K562 (cell line): ENCODE results near the gene C22orf39. TPM values are rescaled to one million over a fixed set of nuclear protein-coding genes. Genes with fewer than 3 reads are reported as not detected.

Experiments used
- ARID3A ChIP-seq: IDR thresholded peaks from 2 replicates; pipeline ENCODE4 v1.6.1; 2012; ENCODE audit warnings: low read depth, low read length, improper control_type of control experiment, borderline replicate concordance
- ATF1 ChIP-seq, 2 experiments: fragments of 450-650 bp in 1 of 2; IDR thresholded peaks; 2 replicates each; pipeline ENCODE4 v1.6.1; 2016; ENCODE audit warnings: missing compliant biosample characterization in 1 of 2, missing genetic modification characterization in 1 of 2
- ATF3 ChIP-seq, 2 experiments: fragments of 450-650 bp in 1 of 2; sonication (generic) in 1 of 2; formaldehyde crosslinking in 1 of 2; IDR thresholded peaks in 1 of 2; conservative IDR thresholded peaks in 1 of 2; 2 replicates each; pipeline versions ENCODE4 v1.6.1 to v1.8.1; 2016 to 2023; ENCODE audit warnings: mild to moderate bottlenecking in 2 of 2, moderate library complexity in 2 of 2, inconsistent platforms in 1 of 2, missing genetic modification reagents in 1 of 2
- CCAR2 ChIP-seq: fragments of 200-400 bp; formaldehyde crosslinking; IDR thresholded peaks from 2 replicates; pipeline ENCODE4 v1.6.1; 2017; ENCODE audit warnings: mild to moderate bottlenecking, low read depth, low read length
- ELF4 ChIP-seq: fragments of 450-650 bp; formaldehyde crosslinking; IDR thresholded peaks from 2 replicates; pipeline ENCODE4 v1.4.0; 2022; ENCODE audit warnings: missing genetic modification characterization
- ESRRA ChIP-seq: fragments of 450-650 bp; IDR thresholded peaks from 2 replicates; pipeline ENCODE4 v1.6.1; 2014; ENCODE audit warnings: low read depth, mild to moderate bottlenecking, moderate library complexity, borderline replicate concordance
- FIP1L1 ChIP-seq: fragments of 200-400 bp; formaldehyde crosslinking; IDR thresholded peaks from 2 replicates; pipeline ENCODE4 v1.6.1; 2018; ENCODE audit warnings: mild to moderate bottlenecking, low read depth, low read length; ENCODE audit not compliant: poor library complexity, severe bottlenecking
- FOXA1 ChIP-seq: fragments of 450-650 bp; IDR thresholded peaks from 2 replicates; pipeline ENCODE4 v1.6.1; 2016; ENCODE audit warnings: mild to moderate bottlenecking, borderline replicate concordance
- FOXM1 ChIP-seq, 2 experiments: fragments of 450-650 bp in 1 of 2; sonication (generic) in 1 of 2; formaldehyde crosslinking in 1 of 2; IDR thresholded peaks; 2 replicates each; pipeline versions ENCODE4 v1.6.1 to v1.9.0; 2017 to 2022; ENCODE audit warnings: low read depth in 2 of 2, mild to moderate bottlenecking in 2 of 2, missing genetic modification reagents in 1 of 2, moderate library complexity in 1 of 2
- HDGF ChIP-seq: fragments of 450-650 bp; IDR thresholded peaks from 2 replicates; pipeline ENCODE4 v1.6.1; 2016
- KLF13 ChIP-seq: fragments of 450-650 bp; IDR thresholded peaks from 2 replicates; pipeline ENCODE4 v1.6.1; 2016; ENCODE audit warnings: missing genetic modification characterization, low read depth, mild to moderate bottlenecking, missing compliant biosample characterization, moderate library complexity, borderline replicate concordance
- PML ChIP-seq: IDR thresholded peaks from 2 replicates; pipeline ENCODE4 v1.6.1; 2012; ENCODE audit warnings: low read length, inconsistent platforms
- RAD51 ChIP-seq: fragments of 450-650 bp; IDR thresholded peaks from 2 replicates; pipeline ENCODE4 v1.7.1; 2016; ENCODE audit warnings: low read depth, mild to moderate bottlenecking, borderline replicate concordance
- SMARCA4 ChIP-seq: fragments of 450-650 bp; IDR thresholded peaks from 2 replicates; pipeline ENCODE4 v1.6.1; 2016
- SP1 ChIP-seq: sonication (generic); formaldehyde crosslinking; IDR thresholded peaks from 2 replicates; pipeline ENCODE4 v1.8.1; 2022; ENCODE audit warnings: mild to moderate bottlenecking, missing genetic modification reagents
- ZNF318 ChIP-seq, 2 experiments: fragments of 450-650 bp; IDR thresholded peaks; 2 replicates each; pipeline ENCODE4 v1.6.1; 2016; ENCODE audit warnings: mild to moderate bottlenecking in 2 of 2, borderline replicate concordance in 1 of 2, low read depth in 1 of 2, moderate library complexity in 1 of 2
- ZNF717 ChIP-seq: fragments of 250-450 bp; sonication (Bioruptor Pico); IDR thresholded peaks from 2 replicates; pipeline ENCODE4 v1.5.0; 2021
- polyA plus RNA-seq, 8 experiments: library from polyadenylated mRNA; depleted of rRNA in 4 of 8; stranded (reverse) in 5 of 8; unstranded in 3 of 8; fragments of >200 nt; fragmentation: Nextera tagmentation in 2 of 8; fragmentation: Illumina TruSeq in 1 of 8; extraction: Ambion mirVana in 2 of 8; extraction: Trizol in 1 of 8; gene quantifications; 2 replicates each; pipeline versions ENCODE4 v1.2.1 to v1.2.3, GENCODE V29; 2011 to 2014; ENCODE audit warnings: inconsistent platforms in 1 of 8, missing spikeins in 1 of 8
- total RNA-seq, 7 experiments: library from RNA; depleted of rRNA in 6 of 7; stranded (reverse); fragments of >200 nt in 6 of 7; fragmentation: Illumina TruSeq in 2 of 7; extraction: Trizol in 2 of 7; gene quantifications; 2 replicates each; pipeline versions ENCODE4 v1.2.1 to v1.2.3, GENCODE V29; 2011 to 2021; ENCODE audit warnings: low replicate concordance in 1 of 7

The C22orf39 gene
- total and polyA plus RNA-seq, 9 of the 15 experiments (the other 6 are each of a cell fraction or from before 2014, with no cell fraction given): 20.4 to 139 (median 66.8) TPM

- TF ChIP-seq ZNF318 (IDR thresholded peaks at IDR 0.05; ENCODE audit: borderline replicate concordance in 1 of 2, low read depth in 1 of 2): peak in 1 of 2 experiments; percentile 71; a peak in 2 of 4 replicates
- TF ChIP-seq CCAR2: peak; percentile 39; the same call in 1 of the 2 replicates
- TF ChIP-seq ZNF717 (CRISPR knock-in tag): no peak
- TF ChIP-seq SMARCA4: peak; percentile 97
- peak; percentile 84; the same call in 1 of the 2 replicates for TF ChIP-seq KLF13 (tag)
- TF ChIP-seq PML: peak; percentile 28; the same call in 1 of the 2 replicates
- peak; percentile 84 for TF ChIP-seq FOXM1 (IDR thresholded peaks at IDR 0.05; ENCODE audit: low read depth)
- TF ChIP-seq FOXM1 (CRISPR knock-in tag; IDR thresholded peaks at IDR 0.05; ENCODE audit: low read depth): no peak
- peak; percentile 91 for TF ChIP-seq SP1 (CRISPR knock-in tag)
- no peak for TF ChIP-seq FIP1L1
- TF ChIP-seq ATF3 (IDR thresholded peaks at IDR 0.05): no peak
- peak; percentile 95 for TF ChIP-seq ATF3 (CRISPR knock-in tag; conservative IDR thresholded peaks at IDR 0.05)
- TF ChIP-seq ARID3A: peak; percentile 94; the same call in 1 of the 2 replicates
- TF ChIP-seq ELF4 (CRISPR knock-in tag): peak; percentile 92
- peak; percentile 67 for TF ChIP-seq RAD51
- TF ChIP-seq HDGF: peak; percentile 99
- no peak for TF ChIP-seq ATF1 (CRISPR knock-in tag; IDR thresholded peaks at IDR 0.05)
- peak; percentile 55 for TF ChIP-seq ATF1 (tag; IDR thresholded peaks at IDR 0.05)
- peak; percentile 95 for TF ChIP-seq ESRRA
- no peak for TF ChIP-seq FOXA1
Measured at GRCh38 chr22:19419086-19419463, 28.4 kb downstream of the C22orf39 start (continued).
